Left cardiac atrium (tissue), 4 donors: ENCODE results near the gene PHF12. TPM values are rescaled to one million over a fixed set of nuclear protein-coding genes. Genes with fewer than 3 reads are reported as not detected.

Experiments
- ATAC-seq, 2 donors: fragments of 200-7000 bp; cut with Tn5 transposase; one replicate each; pipeline ENCODE4 v1.9.1; 2020; ENCODE audit warnings: mild to moderate bottlenecking in 2 of 2, moderate library complexity in 2 of 2
- DNase-seq: peaks from one replicate; pipeline ENCODE4 v3.0.0-alpha.2; 2020
- intact Hi-C, 2 donors: fragments of 100-400 bp; cut with DNase I; formaldehyde crosslinking; loops; one replicate each; pipeline versions ENCODE4 v1.14.1 to v1.15.1; 2022 to 2023
- long read RNA-seq: library from polyadenylated mRNA; unstranded; transcript quantifications from one replicate; pipeline ENCODE4 v2.0.0, GENCODE V29; 2021
- total RNA-seq, 2 donors: library from RNA; stranded (reverse); fragmentation: NEBNext Ultra II Directional; extraction: Animal tissue kit (Norgen Biotek cat#: 25700); gene quantifications; one replicate each; pipeline ENCODE4 v1.2.1, GENCODE V29; 2021
- donor health status: DM: no; HTN: yes; CAD: no.
- donor health status: DM: no; HTN: yes; CAD: no; lungs with severe emphysema.
- donor health status: DM: yes; HTN: yes; CAD: no.
- donor health status: Dilated cardiomyopathy.

The PHF12 gene
- total RNA-seq: 10 to 100 TPM; 18.8 to 23.4 TPM
- long read RNA-seq, partial matches to known transcripts: 3 of 4 reads
- long read RNA-seq, other reads (novel, unspliced or antisense): 1 of 4 reads

GRCh38 chr17:28951428-28951990 is at the start of gene PHF12:
PHF12 (minus strand) TSS chr17:28951518; CDS start chr17:28950960, 558 bp downstream.
- intact Hi-C loops: loop anchor here in 1 of 2 donors (5.0 kb wide), 1 partner anchor 49 kb away; the partner anchor contains the start of gene DHRS13
- DNase-seq (peak; percentile 100), ATAC-seq (peak; percentile 86 to 87)

- no peak for DNase-seq
- no peak for ATAC-seq
- intact Hi-C loops: no loop called here
Observed at GRCh38 chr17:29000973-29001372, 49.7 kb upstream of the PHF12 start.

- no peak for DNase-seq
- ATAC-seq: no peak
- intact Hi-C loops: no loop called here
Observed at GRCh38 chr17:28999206-28999605, 47.9 kb upstream of the PHF12 start.

- intact Hi-C loops: no loop called here
- ATAC-seq (no peak), DNase-seq (no peak)
Observed at GRCh38 chr17:28997806-28998205, 46.5 kb upstream of the PHF12 start.

- no peak for DNase-seq
- intact Hi-C loops: no loop called here
Observed at GRCh38 chr17:28996554-28997096, 45.3 kb upstream of the PHF12 start.

GRCh38 chr17:28993645-28994426 is 42.5 kb upstream of the PHF12 start:
- no peak for DNase-seq
- intact Hi-C loops: no loop called here
- ATAC-seq: no peak

More at GRCh38 chr17:28996554-28997096, 45.3 kb upstream of the PHF12 start:
- ATAC-seq: no peak

- ATAC-seq (peak in 1 of 2 donors; percentile 40), DNase-seq (no peak)
- intact Hi-C loops: no loop called here
Observed at GRCh38 chr17:28992625-28993600, 41.6 kb upstream of the PHF12 start.

GRCh38 chr17:28992185-28992584 is 40.9 kb upstream of the PHF12 start:
- ATAC-seq (no peak), DNase-seq (no peak)
- intact Hi-C loops: no loop called here

- intact Hi-C loops: no loop called here
- no peak for ATAC-seq
- no peak for DNase-seq
Observed at GRCh38 chr17:28991779-28992178, 40.5 kb upstream of the PHF12 start.

- DNase-seq (no peak), ATAC-seq (no peak)
- intact Hi-C loops: no loop called here
Observed at GRCh38 chr17:28989028-28989427, 37.7 kb upstream of the PHF12 start.

GRCh38 chr17:28988475-28988874 is 37.2 kb upstream of the PHF12 start:
- DNase-seq (no peak), ATAC-seq (no peak)
- intact Hi-C loops: no loop called here

- intact Hi-C loops: no loop called here
- DNase-seq: no peak
- ATAC-seq: no peak
Observed at GRCh38 chr17:28986714-28987655, 35.7 kb upstream of the PHF12 start.

GRCh38 chr17:28985950-28986713 is 34.8 kb upstream of the PHF12 start:
- DNase-seq: no peak
- intact Hi-C loops: no loop called here
- ATAC-seq: no peak

GRCh38 chr17:28983286-28984230 is 32.2 kb upstream of the PHF12 start:
- no peak for ATAC-seq
- intact Hi-C loops: no loop called here
- no peak for DNase-seq

GRCh38 chr17:28982131-28982793 is 30.9 kb upstream of the PHF12 start:
- no peak for DNase-seq

More at GRCh38 chr17:28982131-28982793, 30.9 kb upstream of the PHF12 start:
- intact Hi-C loops: no loop called here
- ATAC-seq: peak; percentile 63 to 76
